Measurements from ENCODE around the gene ETV5. TPM values are rescaled to one million over a fixed set of nuclear protein-coding genes. Genes with fewer than 3 reads are reported as not detected.

ETV5 gene
- total RNA-seq, 3 donors from 2014 or later (not counting 1 experiment from before 2014, with no cell fraction given), result 3.0 to 5.3 (median 4.6) TPM

DNA sequence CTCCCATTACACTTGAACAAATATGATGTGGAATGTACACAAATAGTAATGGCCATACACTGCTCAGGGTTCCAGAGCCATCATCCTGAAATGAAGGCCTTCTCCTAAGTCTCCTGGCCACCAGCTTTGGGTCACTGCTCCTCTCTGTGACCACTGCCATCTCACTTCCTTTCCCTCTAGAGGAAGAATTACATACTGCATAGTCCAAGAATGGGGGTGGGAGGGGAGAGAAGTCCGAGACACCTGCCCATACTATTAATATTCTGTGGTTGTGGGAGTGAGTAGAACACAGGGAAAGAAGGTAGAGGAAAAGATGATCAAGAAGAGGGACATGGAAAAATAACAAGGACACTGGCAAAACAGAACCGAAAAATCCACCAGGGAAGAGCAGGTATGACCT is 20.6 kb downstream of the ETV5 start:
- H3K4me1 ChIP-seq (ENCODE audit: control insufficient read depth, insufficient read depth, low read length), result no peaks in the 10 kb centered on the region
- no peak overlapping the region for H3K4me3 ChIP-seq (ENCODE audit: low read length)
- H3K27me3 Mint-ChIP-seq (ENCODE audit: low read depth in 2 of 2), result peaks cover 7 to 21% of the 10 kb centered on the region in 2 donors
- H3K9me3 ChIP-seq (ENCODE audit: control insufficient read depth, insufficient read depth, low read length), result no peaks in the 10 kb centered on the region
- DNase-seq (no peak), ATAC-seq (no peak)
- TF ChIP-seq, protein P1, sequence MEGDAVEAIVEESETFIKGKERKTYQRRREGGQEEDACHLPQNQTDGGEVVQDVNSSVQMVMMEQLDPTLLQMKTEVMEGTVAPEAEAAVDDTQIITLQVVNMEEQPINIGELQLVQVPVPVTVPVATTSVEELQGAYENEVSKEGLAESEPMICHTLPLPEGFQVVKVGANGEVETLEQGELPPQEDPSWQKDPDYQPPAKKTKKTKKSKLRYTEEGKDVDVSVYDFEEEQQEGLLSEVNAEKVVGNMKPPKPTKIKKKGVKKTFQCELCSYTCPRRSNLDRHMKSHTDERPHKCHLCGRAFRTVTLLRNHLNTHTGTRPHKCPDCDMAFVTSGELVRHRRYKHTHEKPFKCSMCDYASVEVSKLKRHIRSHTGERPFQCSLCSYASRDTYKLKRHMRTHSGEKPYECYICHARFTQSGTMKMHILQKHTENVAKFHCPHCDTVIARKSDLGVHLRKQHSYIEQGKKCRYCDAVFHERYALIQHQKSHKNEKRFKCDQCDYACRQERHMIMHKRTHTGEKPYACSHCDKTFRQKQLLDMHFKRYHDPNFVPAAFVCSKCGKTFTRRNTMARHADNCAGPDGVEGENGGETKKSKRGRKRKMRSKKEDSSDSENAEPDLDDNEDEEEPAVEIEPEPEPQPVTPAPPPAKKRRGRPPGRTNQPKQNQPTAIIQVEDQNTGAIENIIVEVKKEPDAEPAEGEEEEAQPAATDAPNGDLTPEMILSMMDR (IDR thresholded peaks at IDR 0.05), result no peak
- H3K27me3 ChIP-seq (ENCODE audit: control insufficient read depth, insufficient read depth, low read length), result peaks cover 3% of the 10 kb centered on the region
- WGBS (ENCODE audit: insufficient coverage), result 89% methylated on average over 1 of the region's 2 CpGs
- no peak overlapping the region for H3K27ac Mint-ChIP-seq
- H3K4me1 Mint-ChIP-seq, result no peaks in the 10 kb centered on the region
- H3K27ac ChIP-seq (ENCODE audit: low read length), result no peak overlapping the region
- H3K36me3 ChIP-seq (ENCODE audit: control insufficient read depth, insufficient read depth, low read length), result no peaks in the 10 kb centered on the region
- no peaks in the 10 kb centered on the region for H3K9me3 Mint-ChIP-seq
- intact Hi-C loops (cut with micrococcal nuclease), result no loop called here
- H3K4me3 Mint-ChIP-seq, result no peak overlapping the region
- no peaks in the 10 kb centered on the region for H3K36me3 Mint-ChIP-seq

DNA sequence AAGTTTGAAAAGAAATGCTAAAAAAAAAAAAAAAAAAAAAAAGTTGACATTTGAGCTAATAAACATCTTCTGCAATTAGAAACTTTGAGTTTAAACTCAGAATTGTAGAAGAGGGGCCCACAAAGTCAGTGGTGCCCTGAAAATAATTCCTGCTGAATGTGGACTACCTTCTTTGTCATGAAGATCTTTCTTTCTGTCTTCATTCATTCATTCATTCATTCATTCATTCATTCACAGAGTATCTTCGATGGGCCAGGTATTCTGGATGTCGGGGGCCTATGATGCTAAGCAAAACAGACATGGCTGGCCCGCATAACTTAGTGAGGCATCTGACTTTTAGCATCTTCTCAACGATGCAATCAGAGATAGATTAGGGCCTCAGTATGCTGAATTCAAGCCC is 24.6 kb downstream of the ETV5 start:
- intact Hi-C loops (cut with micrococcal nuclease), result no loop called here
- no peak overlapping the region for H3K27ac Mint-ChIP-seq
- H3K4me1 Mint-ChIP-seq, result no peaks in the 10 kb centered on the region
- no peaks in the 10 kb centered on the region for H3K9me3 Mint-ChIP-seq
- peaks cover 3% of the 10 kb centered on the region for H3K27me3 ChIP-seq (ENCODE audit: control insufficient read depth, insufficient read depth, low read length)
- no peak overlapping the region for H3K4me3 ChIP-seq (ENCODE audit: low read length)
- no peaks in the 10 kb centered on the region for H3K4me1 ChIP-seq (ENCODE audit: control insufficient read depth, insufficient read depth, low read length)
- no peak for ATAC-seq
- no peaks in the 10 kb centered on the region for H3K36me3 ChIP-seq (ENCODE audit: control insufficient read depth, insufficient read depth, low read length)
- no peak overlapping the region for H3K4me3 Mint-ChIP-seq
- peaks cover 10 to 15% of the 10 kb centered on the region in 2 donors for H3K27me3 Mint-ChIP-seq (ENCODE audit: low read depth in 2 of 2)
- 86% methylated on average over 4 of the region's 4 CpGs for WGBS (ENCODE audit: insufficient coverage)
- H3K36me3 Mint-ChIP-seq, result no peaks in the 10 kb centered on the region
- TF ChIP-seq, protein P1 (IDR thresholded peaks at IDR 0.05), result no peak
- H3K9me3 ChIP-seq (ENCODE audit: control insufficient read depth, insufficient read depth, low read length), result no peaks in the 10 kb centered on the region
- H3K27ac ChIP-seq (ENCODE audit: low read length), result no peak overlapping the region
- DNase-seq, result no peak

DNA sequence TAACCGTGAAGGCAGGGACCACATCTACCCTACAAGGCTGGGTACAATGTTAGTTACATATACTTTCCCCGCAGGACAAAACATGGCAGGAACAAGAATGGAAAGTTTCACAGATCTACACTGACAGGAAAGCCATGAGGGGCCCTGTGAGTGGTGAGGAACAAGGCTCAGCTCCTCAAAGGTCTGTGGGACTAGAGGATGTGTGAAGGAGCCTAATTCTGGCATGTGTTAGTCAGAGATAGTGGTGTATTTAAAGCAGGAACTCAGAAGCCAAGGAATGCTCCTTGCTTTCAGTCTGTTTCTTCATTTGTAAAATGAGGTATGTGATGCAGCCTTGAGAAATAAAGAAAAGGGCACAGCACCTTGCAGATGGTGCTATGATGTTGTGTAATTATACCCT is 25.1 kb downstream of the ETV5 start:
- H3K27me3 Mint-ChIP-seq (ENCODE audit: low read depth in 2 of 2), result peaks cover 10 to 15% of the 10 kb centered on the region in 2 donors
- H3K27ac Mint-ChIP-seq, result no peak overlapping the region
- Histone ChIP-seq H3K4me3 (ENCODE audit: low read length) (no peak overlapping the region), H3K36me3 (ENCODE audit: control insufficient read depth, insufficient read depth, low read length) (no peaks in the 10 kb centered on the region), H3K9me3 (ENCODE audit: control insufficient read depth, insufficient read depth, low read length) (no peaks in the 10 kb centered on the region), H3K27ac (ENCODE audit: low read length) (no peak overlapping the region), H3K4me1 (ENCODE audit: control insufficient read depth, insufficient read depth, low read length) (no peaks in the 10 kb centered on the region), H3K27me3 (ENCODE audit: control insufficient read depth, insufficient read depth, low read length) (no peaks in the 10 kb centered on the region)
- DNase-seq (no peak), ATAC-seq (no peak)
- 88% methylated on average over 2 of the region's 2 CpGs for WGBS (ENCODE audit: insufficient coverage)
- no peaks in the 10 kb centered on the region for H3K4me1 Mint-ChIP-seq
- no peak overlapping the region for H3K4me3 Mint-ChIP-seq
- H3K9me3 Mint-ChIP-seq, result no peaks in the 10 kb centered on the region
- no peaks in the 10 kb centered on the region for H3K36me3 Mint-ChIP-seq
- intact Hi-C loops (cut with micrococcal nuclease), result no loop called here
- TF ChIP-seq, protein P1 (IDR thresholded peaks at IDR 0.05), result no peak

DNA sequence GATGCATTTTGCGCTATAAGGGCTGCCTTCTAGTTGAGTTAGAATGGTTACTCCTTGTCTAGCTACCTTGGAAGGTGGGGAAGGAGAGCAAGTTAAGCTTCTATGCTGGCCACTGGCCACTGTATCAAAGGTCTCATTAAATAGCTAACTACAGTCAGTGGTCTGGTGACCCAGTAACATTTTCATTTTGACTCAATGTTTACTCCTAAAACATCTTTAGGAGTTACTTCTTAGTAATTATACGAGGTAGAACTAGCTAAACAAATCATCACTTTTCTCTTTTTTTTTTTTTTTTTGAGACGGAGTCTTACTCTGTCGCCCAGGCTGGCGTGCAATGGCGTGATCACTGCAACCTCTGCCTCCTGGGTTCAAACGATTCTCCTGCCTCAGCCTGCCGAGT is 26.7 kb downstream of the ETV5 start:
- intact Hi-C loops (cut with micrococcal nuclease), result no loop called here
- Histone ChIP-seq H3K27ac (ENCODE audit: low read length) (no peak overlapping the region), H3K36me3 (ENCODE audit: control insufficient read depth, insufficient read depth, low read length) (no peaks in the 10 kb centered on the region), H3K9me3 (ENCODE audit: control insufficient read depth, insufficient read depth, low read length) (no peaks in the 10 kb centered on the region), H3K4me1 (ENCODE audit: control insufficient read depth, insufficient read depth, low read length) (no peaks in the 10 kb centered on the region), H3K27me3 (ENCODE audit: control insufficient read depth, insufficient read depth, low read length) (no peaks in the 10 kb centered on the region), H3K4me3 (ENCODE audit: low read length) (no peak overlapping the region)
- H3K4me1 Mint-ChIP-seq, result no peaks in the 10 kb centered on the region
- no peak overlapping the region for H3K4me3 Mint-ChIP-seq
- H3K27me3 Mint-ChIP-seq (ENCODE audit: low read depth in 2 of 2), result peaks cover 10 to 12% of the 10 kb centered on the region in 2 donors
- H3K9me3 Mint-ChIP-seq, result no peaks in the 10 kb centered on the region
- H3K27ac Mint-ChIP-seq, result no peak overlapping the region
- 78% methylated on average over 8 of the region's 8 CpGs for WGBS (ENCODE audit: insufficient coverage)
- ATAC-seq (no peak), DNase-seq (no peak)
- H3K36me3 Mint-ChIP-seq, result no peaks in the 10 kb centered on the region
- TF ChIP-seq, protein P1 (IDR thresholded peaks at IDR 0.05), result no peak

All from natural killer cell (primary cell).